ENCODE results near the gene SFSWAP. TPM values are rescaled to one million over a fixed set of nuclear protein-coding genes. Genes with fewer than 3 reads are reported as not detected.
A peak's percentile ranks its signal among the peaks of the same experiment; 100 is the strongest.

The SFSWAP gene
- total RNA-seq, 1 donor: 31.1 TPM

- no peaks in the 10 kb centered on the region for H3K27me3 ChIP-seq (ENCODE audit: insufficient read depth, low read length)
- no peak for DNase-seq (ENCODE audit: insufficient read length, low spot score, missing footprints)
- H2AFZ ChIP-seq (ENCODE audit: low read length): no peak overlapping the region
- no peak overlapping the region for H3K4me3 ChIP-seq (ENCODE audit: insufficient read depth, low read length)
- peaks cover 60% of the 10 kb centered on the region for H3K36me3 ChIP-seq (ENCODE audit: insufficient read depth, low read length)
- H3K79me2 ChIP-seq (ENCODE audit: insufficient read depth, low read length): peaks cover 8% of the 10 kb centered on the region
- no peaks in the 10 kb centered on the region for H3K9me3 ChIP-seq (ENCODE audit: low read depth, low read length)
- H3K4me2 ChIP-seq (ENCODE audit: insufficient read depth, low read length): no peak overlapping the region
- TF ChIP-seq CTCF (IDR thresholded peaks at IDR 0.05; ENCODE audit: extremely low read depth, low read depth, low read length): no peak
- H3K27ac ChIP-seq (ENCODE audit: low read depth, low read length): no peak overlapping the region
- H3K4me1 ChIP-seq (ENCODE audit: insufficient read depth, low read length): peaks cover 9% of the 10 kb centered on the region
- H4K20me1 ChIP-seq (ENCODE audit: insufficient read depth, low read length): peaks cover 9% of the 10 kb centered on the region
Measured at GRCh38 chr12:131735153-131735456, 24.2 kb downstream of the SFSWAP start.

GRCh38 chr12:131735476-131736445, 24.9 kb downstream of the SFSWAP start:
- H4K20me1 ChIP-seq (ENCODE audit: insufficient read depth, low read length): peaks cover 13% of the 10 kb centered on the region
- H3K4me2 ChIP-seq (ENCODE audit: insufficient read depth, low read length): no peak overlapping the region
- H3K79me2 ChIP-seq (ENCODE audit: insufficient read depth, low read length): peaks cover 14% of the 10 kb centered on the region
- DNase-seq (ENCODE audit: insufficient read length, low spot score, missing footprints): peak; percentile 59
- H3K27me3 ChIP-seq (ENCODE audit: insufficient read depth, low read length): no peaks in the 10 kb centered on the region
- peaks cover 59% of the 10 kb centered on the region for H3K36me3 ChIP-seq (ENCODE audit: insufficient read depth, low read length)
- no peak overlapping the region for H3K27ac ChIP-seq (ENCODE audit: low read depth, low read length)
- no peak overlapping the region for H3K4me3 ChIP-seq (ENCODE audit: insufficient read depth, low read length)
- H3K4me1 ChIP-seq (ENCODE audit: insufficient read depth, low read length): peaks cover 9% of the 10 kb centered on the region
- no peak for TF ChIP-seq CTCF (IDR thresholded peaks at IDR 0.05; ENCODE audit: extremely low read depth, low read depth, low read length)
- no peak overlapping the region for H2AFZ ChIP-seq (ENCODE audit: low read length)
- H3K9me3 ChIP-seq (ENCODE audit: low read depth, low read length): no peaks in the 10 kb centered on the region

- peak; percentile 21 for DNase-seq (ENCODE audit: insufficient read length, low spot score, missing footprints)
- Histone ChIP-seq H3K4me2 (ENCODE audit: insufficient read depth, low read length) (peak overlapping the region; percentile 77), H3K27ac (ENCODE audit: low read depth, low read length) (peak overlapping the region; percentile 76), H2AFZ (ENCODE audit: low read length) (no peak overlapping the region), H3K4me3 (ENCODE audit: insufficient read depth, low read length) (peak overlapping the region; percentile 51), H3K79me2 (ENCODE audit: insufficient read depth, low read length) (peaks cover 15% of the 10 kb centered on the region), H3K27me3 (ENCODE audit: insufficient read depth, low read length) (no peaks in the 10 kb centered on the region), H3K36me3 (ENCODE audit: insufficient read depth, low read length) (peaks cover 59% of the 10 kb centered on the region), H3K4me1 (ENCODE audit: insufficient read depth, low read length) (peaks cover 9% of the 10 kb centered on the region), H4K20me1 (ENCODE audit: insufficient read depth, low read length) (peaks cover 7% of the 10 kb centered on the region), H3K9me3 (ENCODE audit: low read depth, low read length) (no peaks in the 10 kb centered on the region)
- TF ChIP-seq CTCF (IDR thresholded peaks at IDR 0.05; ENCODE audit: extremely low read depth, low read depth, low read length): no peak
Measured at GRCh38 chr12:131736446-131737149, 25.7 kb downstream of the SFSWAP start.

All from osteoblast (primary cell).